Endodermal cell (in vitro differentiated cells): ENCODE data around the gene CLIP2. TPM values are rescaled to one million over a fixed set of nuclear protein-coding genes. Genes with fewer than 3 reads are reported as not detected.

Experiments
- DNase-seq: peaks from one replicate; pipeline ENCODE4 v3.0.0-alpha.2; 2017
- H3K27ac ChIP-seq: 2 replicates; pipeline ENCODE4 v1.5.1; 2013; ENCODE audit warnings: mild to moderate bottlenecking, low read depth, low read length, moderate library complexity
- H3K27me3 ChIP-seq: 2 replicates; pipeline ENCODE4 v1.6.1; 2013; ENCODE audit warnings: mild to moderate bottlenecking, low read length, moderate library complexity; ENCODE audit not compliant: insufficient read depth, control insufficient read depth, poor library complexity, severe bottlenecking
- H3K36me3 ChIP-seq: 2 replicates; pipeline ENCODE4 v1.7.0; 2013; ENCODE audit warnings: mild to moderate bottlenecking, low read length, moderate library complexity; ENCODE audit not compliant: control insufficient read depth, insufficient read depth
- H3K4me1 ChIP-seq: one replicate; pipeline ENCODE4 v1.7.0; 2013; ENCODE audit warnings: low read length; ENCODE audit not compliant: control insufficient read depth, insufficient read depth
- H3K4me3 ChIP-seq: 2 replicates; pipeline ENCODE4 v1.5.1; 2013; ENCODE audit warnings: mild to moderate bottlenecking, low read length, moderate library complexity
- H3K9ac ChIP-seq: 2 replicates; pipeline ENCODE4 v1.6.1; 2013; ENCODE audit warnings: mild to moderate bottlenecking, low read length, moderate library complexity; ENCODE audit not compliant: poor library complexity, severe bottlenecking; ENCODE audit errors: extremely low read depth
- H3K9me3 ChIP-seq: 2 replicates; pipeline ENCODE4 v1.6.1; 2013; ENCODE audit warnings: mild to moderate bottlenecking, low read length, moderate library complexity; ENCODE audit not compliant: control insufficient read depth
- H3K27ac Mint-ChIP-seq: 2 replicates; pipeline ENCODE4 v1.8.0; 2020; ENCODE audit warnings: mixed read lengths
- H3K27me3 Mint-ChIP-seq: 2 replicates; pipeline ENCODE4 v1.8.0; 2021; ENCODE audit warnings: mild to moderate bottlenecking, mixed read lengths; ENCODE audit not compliant: insufficient read depth
- H3K36me3 Mint-ChIP-seq: 2 replicates; pipeline ENCODE4 v1.8.0; 2020; ENCODE audit warnings: low read depth, mixed read lengths
- H3K4me1 Mint-ChIP-seq: 2 replicates; pipeline ENCODE4 v1.8.0; 2020; ENCODE audit warnings: mixed read lengths
- H3K4me3 Mint-ChIP-seq: 2 replicates; pipeline ENCODE4 v1.8.0; 2020; ENCODE audit warnings: mild to moderate bottlenecking, moderate library complexity, mixed read lengths
- H3K9me3 Mint-ChIP-seq: 2 replicates; pipeline ENCODE4 v1.8.0; 2020; ENCODE audit warnings: mild to moderate bottlenecking, mixed read lengths
- CTCF ChIP-seq: fragments of 200-600 bp; sonication (generic); conservative IDR thresholded peaks from 2 replicates; pipeline ENCODE4 v1.5.0; 2021; ENCODE audit warnings: antibody characterized with exemption, mild to moderate bottlenecking
- WGBS, 2 experiments: methylation state at CpG; one replicate each; pipeline versions ENCODE4 v1.1.5 to v1.1.7; 2013; ENCODE audit warnings: missing lambda C conversion rate in 2 of 2, mixed read lengths in 1 of 2; ENCODE audit not compliant: insufficient coverage in 1 of 2, insufficient read length in 1 of 2; 5-methylcytosine and 5-hydroxymethylcytosine counted together
- total RNA-seq, 2 donors: library from RNA; stranded (reverse); fragmentation: NEBNext Ultra II Directional in 1 of 2; extraction: Animal tissue kit (Norgen Biotek cat#: 25700) in 1 of 2; gene quantifications; 2 replicates in 1 of 2; 3 replicates in 1 of 2; pipeline ENCODE4 v1.2.1, GENCODE V29; 2021

CLIP2 gene
- total RNA-seq, 2 donors from 2014 or later, result 44.3 to 57.2 TPM

- Mint-ChIP-seq H3K4me1 (no peaks in the 10 kb centered on the region), H3K4me3 (no peak overlapping the region), H3K27me3 (no peaks in the 10 kb centered on the region), H3K36me3 (peaks cover 11% of the 10 kb centered on the region), H3K27ac (no peak overlapping the region), H3K9me3 (no peaks in the 10 kb centered on the region)
- Histone ChIP-seq H3K27ac (no peak overlapping the region), H3K27me3 (no peaks in the 10 kb centered on the region), H3K4me1 (no peaks in the 10 kb centered on the region), H3K36me3 (no peaks in the 10 kb centered on the region), H3K4me3 (no peak overlapping the region), H3K9me3 (no peaks in the 10 kb centered on the region), H3K9ac (no peak overlapping the region)
- TF ChIP-seq CTCF, result no peak
- no peak for DNase-seq
- WGBS, 2 experiments, result 87 to 93% methylated on average over 7 to 10 of the region's 10 CpGs
Observed at GRCh38 chr7:74302745-74303221, 13.6 kb downstream of the CLIP2 start.

GRCh38 chr7:74304550-74304949, 15.3 kb downstream of the CLIP2 start:
- 94 to 95% methylated on average over 2 of the region's 2 CpGs for WGBS, 2 experiments
- H3K4me1 ChIP-seq, result no peaks in the 10 kb centered on the region
- H3K9ac ChIP-seq, result no peak overlapping the region
- Mint-ChIP-seq H3K27me3 (no peaks in the 10 kb centered on the region), H3K36me3 (peaks cover 15% of the 10 kb centered on the region), H3K9me3 (no peaks in the 10 kb centered on the region), H3K4me3 (no peak overlapping the region), H3K27ac (no peak overlapping the region), H3K4me1 (no peaks in the 10 kb centered on the region)
- no peak for DNase-seq
- H3K27ac ChIP-seq, result no peak overlapping the region
- H3K4me3 ChIP-seq, result no peak overlapping the region
- no peak for TF ChIP-seq CTCF
- no peaks in the 10 kb centered on the region for H3K27me3 ChIP-seq
- H3K9me3 ChIP-seq, result no peaks in the 10 kb centered on the region
- no peaks in the 10 kb centered on the region for H3K36me3 ChIP-seq

GRCh38 chr7:74306004-74306729, 17.0 kb downstream of the CLIP2 start:
- no peak for TF ChIP-seq CTCF
- no peaks in the 10 kb centered on the region for H3K9me3 Mint-ChIP-seq
- H3K36me3 Mint-ChIP-seq, result peaks cover 8% of the 10 kb centered on the region
- no peaks in the 10 kb centered on the region for H3K4me1 Mint-ChIP-seq
- H3K9ac ChIP-seq, result no peak overlapping the region
- no peaks in the 10 kb centered on the region for H3K36me3 ChIP-seq
- 92 to 97% methylated on average over 16 to 27 of the region's 27 CpGs for WGBS, 2 experiments
- H3K27ac ChIP-seq, result peak overlapping the region; percentile 77
- no peaks in the 10 kb centered on the region for H3K4me1 ChIP-seq
- H3K9me3 ChIP-seq, result no peaks in the 10 kb centered on the region
- no peaks in the 10 kb centered on the region for H3K27me3 ChIP-seq
- H3K4me3 ChIP-seq, result no peak overlapping the region
- no peak overlapping the region for H3K27ac Mint-ChIP-seq
- no peak overlapping the region for H3K4me3 Mint-ChIP-seq
- H3K27me3 Mint-ChIP-seq, result no peaks in the 10 kb centered on the region
- DNase-seq, result peak; percentile 50
